Eye (tissue), 1 donor: Measurements from ENCODE around the gene RSPO4.
"Not testable (repeated sequence)": the region's sequence is repeated elsewhere in the genome, so short reads cannot be mapped to it uniquely, and the experiment has no call there.

Experiments used
- DNase-seq: peaks from one replicate; pipeline ENCODE4 v3.0.0-alpha.2; 2015

Gene RSPO4

DNA sequence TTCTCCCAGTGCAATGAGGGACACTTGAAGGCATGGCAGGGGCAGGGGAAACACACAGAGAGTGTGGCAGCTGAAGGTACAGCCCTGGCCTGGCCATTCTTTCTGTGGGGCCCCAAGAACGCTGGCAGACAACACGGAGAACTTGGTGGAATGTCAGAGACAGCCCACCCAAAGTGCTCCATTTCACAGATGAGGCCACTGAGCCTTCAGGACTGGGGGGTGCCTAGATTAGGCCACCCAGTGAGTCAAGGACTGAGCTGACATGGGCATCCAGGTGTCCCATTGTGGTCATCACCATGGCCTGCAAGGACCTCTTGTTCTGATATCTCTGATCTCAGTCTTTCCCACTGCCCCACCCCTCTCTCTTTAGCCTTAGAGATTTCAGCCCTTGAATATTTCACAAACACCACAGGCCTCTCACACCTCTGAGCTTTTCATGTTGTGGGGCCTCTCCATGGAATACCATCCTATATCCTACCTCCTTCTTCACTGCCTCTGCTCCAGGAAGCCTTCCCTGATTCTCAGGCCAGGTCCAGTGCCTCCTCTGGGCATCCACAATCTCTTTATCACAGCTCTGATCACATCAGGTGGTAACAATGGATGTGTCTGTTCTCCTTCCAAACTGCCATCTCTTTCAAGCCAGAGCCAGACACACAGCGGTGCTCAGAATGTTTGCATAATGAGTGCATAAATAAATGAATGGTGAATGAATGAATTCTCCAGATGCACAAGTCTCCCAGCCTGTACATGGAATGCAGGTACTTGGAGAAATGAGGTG, 2.0 kb upstream of the RSPO4 start:
- no peak for DNase-seq

DNA sequence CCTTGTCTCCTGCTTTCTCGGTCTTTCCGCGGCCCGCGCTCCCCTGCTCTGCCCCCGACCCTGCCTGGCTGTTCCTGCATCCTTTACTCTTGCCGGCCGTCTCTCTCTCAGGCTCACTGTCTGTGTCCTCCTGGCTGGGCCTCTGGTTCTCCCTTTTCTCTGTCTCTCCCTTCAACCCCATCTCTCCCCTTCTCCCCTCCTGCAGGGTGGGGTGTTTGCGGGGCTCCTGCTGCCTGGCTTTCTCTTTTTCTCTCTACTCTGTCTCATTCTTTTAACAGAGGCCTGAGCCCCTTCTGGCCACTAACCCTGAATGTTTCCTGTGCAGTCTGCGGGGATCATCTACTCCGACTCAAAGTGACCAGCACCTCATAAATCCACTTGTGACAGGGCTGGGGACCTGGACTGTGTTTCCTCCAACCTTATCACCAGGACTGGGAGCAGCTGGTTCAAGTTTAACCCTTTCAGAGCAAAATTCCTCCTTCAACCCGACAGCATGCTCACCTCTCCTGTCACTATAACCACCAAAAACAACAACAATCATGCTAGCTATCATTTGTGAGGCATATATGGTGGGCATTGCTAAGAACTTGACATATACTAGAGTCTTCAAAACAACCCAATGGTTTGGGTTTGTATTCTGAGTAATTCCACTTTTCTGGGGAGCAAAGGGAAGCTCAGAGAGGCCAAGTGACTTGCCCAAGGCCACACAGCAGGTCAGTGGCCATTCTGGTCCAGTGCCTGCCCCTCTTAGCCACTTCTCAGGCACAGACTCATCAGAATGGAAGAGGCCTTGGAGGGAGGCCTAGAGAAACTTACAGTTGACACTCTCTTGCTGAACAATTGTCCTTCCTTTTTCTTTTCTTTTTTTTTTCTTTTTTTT, 811 bp upstream of the RSPO4 start:
- DNase-seq, result no peak

DNA sequence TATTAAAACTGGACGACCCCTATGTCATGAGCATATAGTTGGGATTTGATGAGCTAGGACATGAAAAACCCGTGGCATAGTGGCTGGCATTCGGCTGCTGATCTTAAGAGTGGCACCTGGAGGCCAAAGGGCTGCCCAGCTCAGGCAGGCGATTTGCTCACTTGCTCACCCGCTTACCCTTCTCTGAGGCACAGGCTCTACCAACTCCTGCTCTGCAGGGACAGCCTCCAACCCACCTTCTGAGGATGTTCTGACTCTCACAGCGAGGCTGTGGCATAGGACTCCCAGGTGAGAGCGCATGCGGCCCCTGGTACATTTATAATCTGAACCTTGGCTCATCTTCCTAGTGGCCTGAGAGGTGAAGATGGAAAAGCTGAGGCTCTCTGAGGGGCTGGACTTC, 995 bp downstream of the RSPO4 start:
- DNase-seq, result no peak

DNA sequence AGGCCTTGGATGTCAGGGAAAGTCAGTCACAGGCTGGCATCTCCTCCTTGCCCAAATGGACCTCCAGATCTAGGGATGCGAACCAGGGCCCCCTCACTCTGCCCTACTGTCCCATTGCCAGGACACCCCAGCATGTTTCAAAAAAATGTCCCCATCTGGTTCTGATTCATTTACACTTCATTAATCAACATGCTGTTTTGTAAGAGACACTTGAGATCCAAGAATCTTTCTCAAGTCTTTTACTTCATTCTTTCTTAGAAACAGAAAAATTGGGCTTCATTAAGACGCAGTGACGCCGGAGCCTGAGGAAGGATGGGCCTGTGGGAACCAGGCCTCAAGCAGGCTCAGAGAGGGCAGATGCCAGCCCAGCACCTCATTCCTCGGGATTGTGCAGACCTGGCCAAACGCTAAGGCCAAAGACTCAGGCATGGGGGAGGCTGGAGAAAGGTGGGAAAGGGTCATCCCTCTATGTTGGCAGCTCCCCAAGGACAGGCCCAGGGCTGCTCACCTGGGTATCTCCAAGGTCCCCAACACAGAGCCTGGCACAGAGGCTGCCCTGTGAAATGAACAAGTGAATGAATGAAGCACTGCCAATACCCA, 3.8 kb downstream of the RSPO4 start:
- DNase-seq, result no peak

DNA sequence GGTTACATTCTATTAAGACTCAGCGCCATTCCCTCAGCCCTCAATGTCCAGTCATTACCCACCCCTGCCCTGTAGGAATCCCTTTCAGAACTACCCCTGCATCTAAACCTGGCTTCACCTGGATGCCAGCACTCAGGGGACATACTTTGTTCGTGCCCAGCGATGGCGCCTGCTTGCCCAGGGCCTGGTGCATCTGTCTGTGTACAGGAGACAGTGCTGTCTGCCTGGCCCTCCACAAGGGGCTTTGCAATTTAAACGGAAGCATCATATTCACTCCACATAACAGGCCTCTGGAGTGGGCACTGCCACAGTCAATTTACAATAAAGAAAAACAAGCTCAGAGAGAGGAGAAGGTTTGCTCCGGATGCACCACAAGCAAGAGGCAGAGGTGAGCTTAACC, 4.6 kb downstream of the RSPO4 start:
- no peak for DNase-seq

DNA sequence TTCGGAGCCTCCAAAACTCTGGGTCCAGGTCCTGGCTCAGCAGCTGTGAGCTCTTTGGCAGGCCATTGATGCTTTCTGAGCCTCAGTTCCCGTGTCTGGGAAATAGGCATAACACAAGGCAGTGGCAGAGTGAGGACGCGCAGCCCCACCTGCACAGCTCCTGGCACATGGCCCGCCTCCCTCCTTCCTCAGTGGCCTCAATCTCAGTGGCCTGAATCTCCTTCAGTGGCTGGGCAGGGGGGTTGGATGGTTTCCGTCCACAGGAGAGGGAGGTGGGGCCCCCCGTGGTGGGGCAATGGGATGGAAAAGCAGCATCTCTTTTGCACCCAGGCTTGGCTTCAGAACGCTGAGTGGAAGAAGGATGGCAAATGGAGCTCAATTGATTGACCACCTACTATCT, 5.1 kb downstream of the RSPO4 start:
- no peak for DNase-seq

DNA sequence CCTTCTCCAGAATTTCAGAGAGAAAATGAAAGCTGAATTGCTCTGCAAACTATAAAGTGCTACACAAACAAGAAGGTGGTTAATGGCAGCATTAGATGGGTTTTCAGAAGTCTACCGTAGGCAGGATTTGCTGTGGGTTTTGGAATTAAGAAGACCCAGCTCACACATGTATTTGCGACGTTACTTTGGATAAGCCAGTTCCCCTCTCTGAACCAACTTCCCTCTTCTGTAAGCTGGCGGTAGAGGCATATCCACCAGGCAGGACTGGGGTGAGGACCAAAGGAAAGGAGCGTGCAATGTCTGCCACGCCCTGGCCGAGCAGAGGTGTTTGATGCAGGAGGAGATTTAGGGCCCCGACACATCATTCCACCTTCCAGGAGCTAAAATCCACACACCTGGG, 6.9 kb downstream of the RSPO4 start:
- DNase-seq, result no peak

DNA sequence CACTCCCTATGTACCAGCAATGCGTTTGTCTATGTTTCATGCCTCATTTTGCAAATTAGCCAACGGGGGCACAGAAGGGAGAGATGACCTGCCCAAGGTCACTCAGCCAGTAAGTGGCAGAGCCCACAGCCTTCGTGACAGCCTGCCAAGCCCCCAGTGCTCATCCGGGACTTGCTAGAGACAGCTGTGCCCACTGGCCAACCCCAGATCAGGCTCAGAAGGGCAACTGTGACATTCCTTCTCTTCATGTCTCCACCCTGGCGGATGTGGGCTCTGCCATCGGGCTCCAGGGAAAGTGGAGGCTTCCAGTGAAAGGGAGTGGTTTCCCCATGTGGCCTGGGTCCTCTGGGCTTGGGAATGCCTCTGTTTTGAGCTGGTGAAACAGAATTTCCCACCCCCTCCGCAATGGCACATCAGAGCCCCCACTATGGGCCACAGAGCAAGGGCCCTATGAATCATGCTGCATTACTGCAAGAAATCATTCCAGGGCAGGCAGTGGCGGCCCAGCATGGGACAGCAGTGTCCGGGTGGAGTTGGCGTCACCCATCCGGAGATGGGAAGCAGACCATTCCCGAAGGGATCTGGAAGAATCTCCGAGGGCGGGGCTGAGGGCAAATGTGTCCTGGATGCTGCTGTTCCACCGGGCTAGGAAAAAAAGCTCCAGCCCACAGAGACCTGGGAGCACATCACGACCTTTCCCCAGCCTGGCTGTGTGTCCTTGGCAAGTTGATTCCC, 9.1 kb downstream of the RSPO4 start:
- no peak for DNase-seq

DNA sequence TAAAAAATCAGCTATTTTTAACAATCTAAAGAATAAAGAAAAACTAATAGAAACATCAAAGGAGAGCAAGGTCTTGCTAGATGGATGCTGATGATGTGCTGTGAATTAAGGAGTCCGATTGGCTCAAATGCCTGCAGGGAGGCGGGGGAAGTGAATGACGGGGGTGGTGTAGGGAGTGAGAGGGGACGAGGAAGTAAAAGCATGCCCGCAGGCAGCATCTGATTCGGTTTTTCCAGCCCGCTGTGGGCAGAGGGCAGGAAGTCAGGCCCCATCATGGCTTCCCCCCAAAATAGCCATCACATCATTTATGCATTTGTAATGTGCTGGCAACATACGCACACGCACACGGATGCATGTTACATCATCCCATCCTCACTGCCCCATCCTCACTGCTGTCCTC, 10.3 kb downstream of the RSPO4 start:
- no peak for DNase-seq

DNA sequence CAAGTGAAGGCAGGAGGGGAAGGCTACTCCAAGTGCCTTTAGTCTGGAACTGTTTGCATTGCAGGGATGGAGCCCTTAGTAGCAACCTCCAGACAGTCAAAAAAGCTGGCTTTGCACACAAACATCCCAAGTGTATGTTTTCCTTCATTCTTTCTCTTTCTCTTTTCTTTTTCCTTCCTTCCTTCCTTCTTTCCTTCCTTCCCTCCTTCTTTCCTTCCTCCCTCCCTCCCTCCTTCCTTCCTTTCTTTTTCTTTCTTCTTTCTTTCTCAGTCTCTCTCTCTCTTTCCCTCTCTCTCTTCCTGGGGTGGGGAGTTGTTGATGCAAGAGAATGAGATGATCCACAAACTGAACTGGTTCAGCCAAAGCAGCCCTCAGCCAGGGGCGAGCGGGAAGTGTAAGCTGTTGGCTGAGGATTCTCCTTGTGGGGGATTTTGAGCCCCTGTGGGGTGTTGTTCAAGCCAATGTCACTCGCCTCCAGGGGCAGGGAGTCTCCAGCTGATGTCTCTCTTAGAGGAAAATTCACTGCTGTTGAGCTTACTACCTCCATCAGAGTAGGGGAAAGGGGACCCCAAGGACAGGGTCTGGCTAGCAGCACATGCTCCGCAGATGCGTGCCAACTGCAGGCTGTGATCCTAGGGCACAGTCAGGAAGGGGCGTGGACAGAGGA, 11.7 kb downstream of the RSPO4 start:
- DNase-seq, result no peak

DNA sequence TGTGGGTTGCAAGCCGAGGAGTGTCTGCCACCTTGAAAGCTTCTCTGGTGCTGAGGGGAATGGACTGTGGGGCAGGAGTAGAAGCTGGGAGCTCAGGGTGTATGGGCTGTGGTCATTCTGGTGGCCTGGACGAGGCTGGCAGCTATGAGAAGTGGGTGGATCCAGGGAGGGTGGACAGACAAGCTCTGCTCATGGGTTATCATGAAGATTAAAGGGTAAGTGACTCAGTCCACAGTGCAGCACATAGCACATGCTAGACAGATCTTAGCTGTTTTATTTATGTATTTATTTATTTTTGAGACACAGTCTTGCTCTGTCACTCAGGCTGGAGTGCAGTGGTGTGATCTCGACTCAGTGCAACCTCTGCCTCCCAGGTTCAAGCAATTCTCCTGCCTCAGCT, 13.8 kb downstream of the RSPO4 start:
- no peak for DNase-seq

DNA sequence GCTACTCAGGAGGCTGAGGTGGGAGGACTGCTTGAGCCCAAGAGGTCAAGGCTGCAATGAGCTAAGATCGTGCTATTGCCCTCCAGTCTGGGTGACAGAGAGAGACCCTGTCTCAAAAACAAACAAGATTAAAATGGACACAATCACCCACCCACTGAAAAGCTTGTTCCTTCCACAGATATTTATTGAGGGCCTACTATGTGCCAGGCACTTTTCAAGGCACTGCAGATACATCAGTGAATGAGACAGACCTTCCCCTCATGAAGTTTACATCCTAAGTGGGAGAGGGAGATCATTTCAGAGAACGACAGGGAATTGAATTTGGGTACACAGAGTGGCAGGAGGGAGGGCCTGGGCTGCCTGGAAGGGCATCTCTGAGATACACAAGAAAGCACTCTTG, 14.4 kb downstream of the RSPO4 start:
- DNase-seq, result no peak

DNA sequence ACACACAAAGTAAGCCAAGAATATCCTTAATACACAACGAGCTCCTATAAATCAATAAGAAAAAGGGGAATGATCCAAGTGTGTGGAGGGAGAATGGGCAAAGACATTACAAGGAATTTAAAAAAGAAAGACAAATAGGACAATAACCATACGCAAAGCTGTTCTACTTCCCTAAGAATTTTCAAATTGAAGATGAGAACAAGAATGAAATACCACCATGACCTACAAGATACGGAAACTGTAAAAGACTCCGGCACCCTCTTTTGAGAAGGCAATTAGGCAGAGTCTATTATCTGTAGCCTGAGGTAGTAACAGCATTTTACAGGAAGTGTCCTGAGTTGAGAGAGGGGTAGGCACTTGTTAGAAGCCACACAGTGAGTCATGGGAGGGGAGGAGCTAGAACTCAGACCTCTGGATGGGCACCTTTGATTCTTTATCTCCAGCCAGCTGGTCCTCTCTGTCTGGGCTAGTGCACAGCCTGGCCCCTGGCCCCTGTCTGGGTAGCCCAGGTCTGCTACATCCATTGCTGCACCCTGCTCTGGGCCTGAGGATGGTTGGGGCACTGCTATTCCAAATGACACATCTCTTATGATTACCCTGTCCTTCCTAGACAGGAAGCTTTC, 15.3 kb downstream of the RSPO4 start:
- no peak for DNase-seq

DNA sequence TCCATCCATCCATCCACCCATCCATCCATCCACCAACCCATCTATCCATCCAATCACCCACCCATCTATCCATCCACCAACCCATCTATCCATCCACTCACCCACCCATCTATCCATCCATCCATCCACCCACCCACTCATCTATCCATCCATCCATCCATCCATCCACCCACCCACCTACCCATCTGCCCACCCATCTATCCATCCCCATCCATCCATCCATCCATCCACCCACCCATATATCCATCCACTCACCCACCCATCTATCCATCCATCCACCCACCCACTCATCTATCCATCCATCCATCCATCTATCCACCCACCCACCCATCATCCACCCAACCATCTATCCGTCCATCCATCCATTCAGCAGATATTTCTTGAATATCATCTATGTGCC, 17.1 kb downstream of the RSPO4 start:
- DNase-seq, result not testable (repeated sequence)

DNA sequence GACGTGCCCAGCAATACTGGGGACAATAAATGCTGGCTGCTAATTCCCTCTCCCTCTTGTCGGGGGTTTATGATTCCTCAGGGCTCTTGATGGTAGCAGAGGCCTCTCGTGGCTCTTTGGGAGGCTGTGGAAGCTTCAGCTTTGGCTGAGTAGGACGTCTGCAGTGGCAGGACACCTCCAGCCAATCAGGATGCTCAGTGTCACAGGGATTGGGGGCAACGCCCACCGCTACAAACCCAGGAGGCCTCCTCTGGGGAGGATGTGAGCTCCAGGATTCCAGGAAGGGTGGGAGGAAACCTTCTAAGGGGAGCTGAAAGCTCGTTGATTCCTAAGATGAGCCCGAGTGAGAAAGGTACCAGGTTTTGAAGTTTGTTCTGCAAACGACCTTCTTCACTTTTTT, 19.4 kb downstream of the RSPO4 start:
- DNase-seq, result no peak

DNA sequence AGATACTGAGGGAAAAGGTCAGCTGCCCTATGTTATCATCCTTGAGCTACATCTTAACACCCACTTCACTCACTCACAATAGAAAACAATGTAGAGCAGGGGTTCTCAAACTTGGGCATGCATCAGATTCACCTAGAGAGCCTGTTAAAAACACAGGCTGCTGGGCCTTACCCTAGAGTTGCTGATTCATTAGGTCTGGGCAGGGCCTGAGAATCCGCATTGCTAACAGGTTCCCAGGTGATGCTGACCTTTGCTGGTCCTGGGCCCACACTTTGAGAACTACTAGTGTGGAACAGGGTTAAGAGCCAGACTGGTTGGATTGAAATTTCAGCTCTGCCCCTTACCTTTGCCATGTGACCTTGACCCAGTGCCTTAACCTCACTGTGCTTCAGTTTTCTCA, 25.1 kb downstream of the RSPO4 start:
- no peak for DNase-seq

DNA sequence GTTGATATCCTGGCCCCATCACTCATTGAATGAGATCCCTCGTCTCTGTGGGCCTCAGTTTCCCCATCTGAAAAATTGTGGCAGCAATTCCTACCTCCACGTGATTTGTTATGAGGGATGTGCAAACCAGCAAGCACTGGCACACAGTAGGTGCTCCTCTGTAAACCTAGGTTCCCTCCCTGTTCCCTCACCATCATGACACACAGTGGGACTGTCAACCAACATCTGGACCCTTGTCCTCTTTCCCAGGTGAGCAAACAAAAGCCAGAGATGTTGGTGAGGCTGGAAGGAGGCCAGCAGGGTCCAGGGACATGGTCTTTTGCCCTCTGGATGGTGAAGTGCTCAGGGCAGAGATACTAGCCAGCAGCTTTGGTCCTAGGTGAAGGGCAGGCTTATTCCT, 26.1 kb downstream of the RSPO4 start:
- DNase-seq, result no peak

DNA sequence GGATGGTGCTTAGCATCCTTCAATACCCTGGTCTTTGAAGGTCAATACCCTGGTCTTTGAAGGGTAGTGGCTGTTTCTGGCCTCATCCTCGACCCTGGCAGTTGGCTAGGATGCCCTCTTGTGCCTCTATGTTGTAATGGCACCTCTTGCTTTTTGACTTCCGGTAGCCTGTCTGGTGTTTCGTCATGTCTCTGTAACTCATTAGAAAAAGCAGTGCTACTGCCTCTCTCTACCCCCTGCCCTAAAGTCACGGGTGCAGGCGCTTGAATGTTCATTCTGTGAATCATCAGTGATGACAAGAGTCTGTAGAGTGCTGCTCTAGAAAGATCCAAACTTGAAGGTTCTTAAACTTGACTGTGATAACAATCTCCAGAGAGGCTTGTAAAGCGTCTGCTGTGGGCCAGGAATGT, 28.3 kb downstream of the RSPO4 start:
- DNase-seq, result peak; percentile 34

DNA sequence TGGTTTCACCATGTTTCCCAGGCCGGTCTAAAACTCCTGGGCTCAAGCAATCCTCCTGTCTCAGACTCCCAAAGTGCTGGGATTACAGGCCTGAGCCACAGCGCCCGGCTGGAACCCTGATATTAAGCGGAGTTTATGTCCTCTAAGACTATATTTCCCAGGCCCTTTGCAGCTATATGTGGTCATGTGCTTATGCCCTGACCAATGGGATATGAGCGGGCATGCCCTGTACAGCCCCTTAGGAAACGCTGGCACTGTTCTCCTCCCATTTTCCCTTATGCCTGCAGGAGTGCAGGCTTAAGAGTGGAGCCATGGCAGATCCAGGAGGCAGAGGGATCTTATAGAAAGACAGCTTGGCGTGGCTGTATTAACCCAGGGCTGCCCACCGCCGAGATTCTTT, 29.9 kb downstream of the RSPO4 start:
- DNase-seq, result no peak

DNA sequence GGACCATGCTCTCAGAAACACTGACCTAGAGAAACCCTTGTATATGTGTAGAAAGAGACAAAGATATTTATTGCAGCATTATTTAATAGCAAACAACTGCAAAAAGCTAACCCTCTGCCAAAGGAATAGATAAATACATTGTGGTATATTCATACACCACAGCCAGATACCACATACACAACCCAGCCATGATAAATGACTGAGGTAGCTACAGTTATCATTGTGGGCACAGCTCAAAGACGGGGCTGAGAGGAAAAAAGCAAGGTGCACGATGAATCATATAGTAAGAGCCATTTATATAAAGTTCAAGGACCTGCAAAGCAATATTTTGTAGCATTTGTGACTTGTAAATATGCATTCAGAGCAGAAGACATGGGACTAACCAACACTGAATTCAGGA, 30.8 kb downstream of the RSPO4 start:
- DNase-seq, result no peak

DNA sequence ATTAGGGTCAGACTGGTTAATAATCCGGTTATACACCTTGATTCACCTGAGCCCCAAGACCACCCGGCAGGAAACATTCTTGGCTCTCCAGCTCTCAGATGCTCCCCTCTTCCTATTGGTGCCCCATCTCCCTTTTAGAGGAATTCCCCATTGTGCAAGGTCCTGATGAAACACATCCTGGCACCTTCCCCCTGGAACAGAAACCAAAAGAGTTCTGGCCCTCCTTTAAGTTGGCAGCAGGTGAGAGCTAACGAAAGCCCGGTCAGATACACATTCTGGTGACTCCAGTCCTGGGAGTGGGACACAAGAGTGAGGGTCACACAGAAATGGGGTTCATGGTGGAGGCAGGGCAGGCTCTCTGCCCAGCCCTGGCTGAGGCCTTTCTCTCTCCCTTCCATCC, 32.2 kb downstream of the RSPO4 start:
- no peak for DNase-seq
